ENCODE data around the gene OR6Y1.

Gene OR6Y1

DNA sequence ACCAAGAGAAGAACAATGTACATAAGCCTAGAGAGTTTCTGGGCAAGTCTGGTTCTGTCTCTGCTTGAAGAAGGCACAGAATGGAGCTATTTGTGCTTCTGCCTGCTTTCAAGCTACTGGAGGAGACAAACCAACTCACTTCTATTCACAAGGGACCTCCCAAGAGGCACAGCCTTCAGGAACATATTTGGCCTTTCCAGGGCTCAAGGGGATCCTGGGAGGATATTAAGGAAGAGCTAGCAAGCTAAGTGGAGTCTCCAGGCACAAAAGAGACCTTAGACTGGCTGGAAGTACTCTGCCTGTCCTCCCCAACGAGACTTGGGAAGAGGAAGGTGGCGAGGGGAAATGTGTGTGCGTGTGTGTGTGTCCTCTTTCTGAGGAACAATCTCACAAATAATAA is at the start of gene OR6Y1:
Gene OR6Y1 (minus strand): TSS at position 54 of the 400 bp plus-strand sequence. CDS start 6,300 bp downstream, outside the sequence.
- H3K27me3 ChIP-seq (ENCODE audit: control insufficient read depth, insufficient read depth, low read length) = no peaks in the 10 kb centered on the region
- H3K9me3 ChIP-seq (ENCODE audit: control insufficient read depth, insufficient read depth, low read depth, low read length) = no peaks in the 10 kb centered on the region
- no peak within 1 kb of the TSS for H3K4me3 ChIP-seq (ENCODE audit: low read depth, low read length)
- no peaks in the 10 kb centered on the region for H3K4me1 ChIP-seq (ENCODE audit: control insufficient read depth, insufficient read depth, low read length)
- H3K36me3 ChIP-seq (ENCODE audit: control insufficient read depth, insufficient read depth, low read length) = no peaks in the 10 kb centered on the region
- H3K9ac ChIP-seq (ENCODE audit: low read length) = no peak within 1 kb of the TSS
- no peak within 1 kb of the TSS for H3K27ac ChIP-seq (ENCODE audit: low read depth, low read length)

DNA sequence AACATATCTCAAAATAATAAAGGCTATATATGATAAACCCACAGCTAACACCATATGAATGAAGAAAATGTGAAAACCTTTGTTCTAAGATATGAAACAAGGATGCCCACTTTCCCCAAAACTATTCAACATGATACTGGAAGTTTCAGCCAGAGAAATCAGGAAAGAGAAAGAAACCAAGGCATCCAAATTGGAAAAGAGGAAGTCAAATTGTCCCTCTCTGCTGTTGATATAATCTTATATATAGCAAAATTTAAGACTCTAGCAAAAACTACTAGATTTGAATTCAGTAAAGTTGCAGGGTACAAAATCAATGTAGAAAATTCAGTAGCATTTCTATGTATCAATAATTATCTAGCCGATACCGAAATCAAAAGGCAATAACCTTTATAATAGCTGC is 46.5 kb upstream of the OR6Y1 start:
- Histone ChIP-seq H3K27me3 (ENCODE audit: control insufficient read depth, insufficient read depth, low read length) (no peaks in the 10 kb centered on the region), H3K9ac (ENCODE audit: low read length) (no peak overlapping the region), H3K4me3 (ENCODE audit: low read depth, low read length) (no peak overlapping the region), H3K4me1 (ENCODE audit: control insufficient read depth, insufficient read depth, low read length) (no peaks in the 10 kb centered on the region), H3K9me3 (ENCODE audit: control insufficient read depth, insufficient read depth, low read depth, low read length) (peaks cover 13% of the 10 kb centered on the region), H3K27ac (ENCODE audit: low read depth, low read length) (no peak overlapping the region), H3K36me3 (ENCODE audit: control insufficient read depth, insufficient read depth, low read length) (no peaks in the 10 kb centered on the region)

- H3K9ac ChIP-seq (ENCODE audit: low read length) = no peak overlapping the region
- H3K9me3 ChIP-seq (ENCODE audit: control insufficient read depth, insufficient read depth, low read depth, low read length) = peaks cover 14% of the 10 kb centered on the region
- H3K27me3 ChIP-seq (ENCODE audit: control insufficient read depth, insufficient read depth, low read length) = no peaks in the 10 kb centered on the region
- H3K4me1 ChIP-seq (ENCODE audit: control insufficient read depth, insufficient read depth, low read length) = no peaks in the 10 kb centered on the region
- H3K4me3 ChIP-seq (ENCODE audit: low read depth, low read length) = no peak overlapping the region
- H3K36me3 ChIP-seq (ENCODE audit: control insufficient read depth, insufficient read depth, low read length) = no peaks in the 10 kb centered on the region
- no peak overlapping the region for H3K27ac ChIP-seq (ENCODE audit: low read depth, low read length)
Measured at GRCh38 chr1:158586942-158587341, 32.7 kb upstream of the OR6Y1 start.

GRCh38 chr1:158583962-158584361 is 29.8 kb upstream of the OR6Y1 start:
- H3K27me3 ChIP-seq (ENCODE audit: control insufficient read depth, insufficient read depth, low read length) = no peaks in the 10 kb centered on the region
- no peak overlapping the region for H3K9ac ChIP-seq (ENCODE audit: low read length)
- H3K27ac ChIP-seq (ENCODE audit: low read depth, low read length) = no peak overlapping the region
- no peak overlapping the region for H3K4me3 ChIP-seq (ENCODE audit: low read depth, low read length)
- no peaks in the 10 kb centered on the region for H3K36me3 ChIP-seq (ENCODE audit: control insufficient read depth, insufficient read depth, low read length)
- peaks cover 14% of the 10 kb centered on the region for H3K9me3 ChIP-seq (ENCODE audit: control insufficient read depth, insufficient read depth, low read depth, low read length)
- H3K4me1 ChIP-seq (ENCODE audit: control insufficient read depth, insufficient read depth, low read length) = no peaks in the 10 kb centered on the region

DNA sequence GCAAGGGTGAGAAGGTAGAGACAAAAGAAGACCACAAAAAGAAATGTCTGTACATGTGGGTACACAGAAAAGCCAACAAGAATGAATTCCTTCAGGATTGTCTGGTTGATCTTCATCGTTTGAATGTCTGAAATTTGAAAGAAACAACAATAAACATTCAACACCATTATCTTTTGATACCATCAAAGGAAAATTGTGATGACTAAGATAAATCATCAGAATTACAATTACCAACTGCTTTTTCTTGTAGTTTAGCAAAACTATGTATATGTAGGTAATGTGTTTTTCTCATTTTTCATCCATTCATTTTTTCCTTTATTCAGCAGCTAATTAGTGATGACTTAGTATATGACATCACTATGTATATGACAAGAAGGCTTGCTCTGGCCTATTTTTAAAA is 25.5 kb upstream of the OR6Y1 start, which contains the start of gene OR10X1:
Gene OR10X1 (minus strand): TSS at position 167 of the 400 bp plus-strand sequence. CDS start 0 bp downstream, at position 167.
- Histone ChIP-seq H3K9ac (ENCODE audit: low read length) (no peak within 1 kb of the TSS), H3K27ac (ENCODE audit: low read depth, low read length) (no peak within 1 kb of the TSS), H3K4me3 (ENCODE audit: low read depth, low read length) (no peak within 1 kb of the TSS), H3K27me3 (ENCODE audit: control insufficient read depth, insufficient read depth, low read length) (no peaks in the 10 kb centered on the region), H3K36me3 (ENCODE audit: control insufficient read depth, insufficient read depth, low read length) (no peaks in the 10 kb centered on the region), H3K4me1 (ENCODE audit: control insufficient read depth, insufficient read depth, low read length) (no peaks in the 10 kb centered on the region), H3K9me3 (ENCODE audit: control insufficient read depth, insufficient read depth, low read depth, low read length) (no peaks in the 10 kb centered on the region)

GRCh38 chr1:158577561-158577960 is 23.4 kb upstream of the OR6Y1 start:
- H3K27me3 ChIP-seq (ENCODE audit: control insufficient read depth, insufficient read depth, low read length) = no peaks in the 10 kb centered on the region
- no peak overlapping the region for H3K27ac ChIP-seq (ENCODE audit: low read depth, low read length)
- H3K9me3 ChIP-seq (ENCODE audit: control insufficient read depth, insufficient read depth, low read depth, low read length) = no peaks in the 10 kb centered on the region
- no peak overlapping the region for H3K4me3 ChIP-seq (ENCODE audit: low read depth, low read length)
- no peaks in the 10 kb centered on the region for H3K4me1 ChIP-seq (ENCODE audit: control insufficient read depth, insufficient read depth, low read length)
- H3K36me3 ChIP-seq (ENCODE audit: control insufficient read depth, insufficient read depth, low read length) = no peaks in the 10 kb centered on the region
- no peak overlapping the region for H3K9ac ChIP-seq (ENCODE audit: low read length)

DNA sequence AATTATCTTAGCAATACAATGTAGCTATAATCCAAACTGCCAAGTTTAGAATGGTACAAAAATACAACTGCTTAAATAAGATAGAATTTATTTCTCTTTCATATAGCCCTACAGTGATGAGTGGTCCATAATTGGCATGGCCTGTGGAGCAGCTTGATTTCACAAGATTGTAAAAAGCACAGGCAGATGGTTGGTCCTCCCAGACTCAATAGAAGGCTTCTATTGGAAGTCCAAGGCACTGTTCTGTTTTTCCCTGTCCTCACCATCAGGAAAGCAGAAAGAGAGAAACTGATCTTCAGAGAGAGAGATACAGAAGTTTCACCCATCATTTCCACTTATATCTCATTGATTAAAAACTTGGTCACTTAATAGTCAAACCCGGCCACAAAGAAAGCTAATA is 18.0 kb upstream of the OR6Y1 start:
- Histone ChIP-seq H3K27me3 (ENCODE audit: control insufficient read depth, insufficient read depth, low read length) (0 out of 2 replicates have a peak, but pooled peaks cover 3% of the 10 kb centered on the region), H3K4me3 (ENCODE audit: low read depth, low read length) (no peak overlapping the region), H3K4me1 (ENCODE audit: control insufficient read depth, insufficient read depth, low read length) (no peaks in the 10 kb centered on the region), H3K27ac (ENCODE audit: low read depth, low read length) (no peak overlapping the region), H3K36me3 (ENCODE audit: control insufficient read depth, insufficient read depth, low read length) (no peaks in the 10 kb centered on the region), H3K9ac (ENCODE audit: low read length) (no peak overlapping the region), H3K9me3 (ENCODE audit: control insufficient read depth, insufficient read depth, low read depth, low read length) (no peaks in the 10 kb centered on the region)

- Histone ChIP-seq H3K36me3 (ENCODE audit: control insufficient read depth, insufficient read depth, low read length) (no peaks in the 10 kb centered on the region), H3K4me3 (ENCODE audit: low read depth, low read length) (no peak within 1 kb of the TSS), H3K9me3 (ENCODE audit: control insufficient read depth, insufficient read depth, low read depth, low read length) (no peaks in the 10 kb centered on the region), H3K27ac (ENCODE audit: low read depth, low read length) (no peak within 1 kb of the TSS), H3K27me3 (ENCODE audit: control insufficient read depth, insufficient read depth, low read length) (0 out of 2 replicates have a peak, but pooled peaks cover 3% of the 10 kb centered on the region), H3K9ac (ENCODE audit: low read length) (no peak within 1 kb of the TSS), H3K4me1 (ENCODE audit: control insufficient read depth, insufficient read depth, low read length) (no peaks in the 10 kb centered on the region)
Measured at GRCh38 chr1:158570480-158570879, 16.3 kb upstream of the OR6Y1 start, which contains the start of gene OR6P1. TSS of gene OR6P1 (minus strand) at chr1:158570580. CDS start at chr1:158563604, 6,976 bp downstream.

GRCh38 chr1:158564608-158565007 is 10.4 kb upstream of the OR6Y1 start:
- Histone ChIP-seq H3K36me3 (ENCODE audit: control insufficient read depth, insufficient read depth, low read length) (no peaks in the 10 kb centered on the region), H3K27me3 (ENCODE audit: control insufficient read depth, insufficient read depth, low read length) (no peaks in the 10 kb centered on the region), H3K9me3 (ENCODE audit: control insufficient read depth, insufficient read depth, low read depth, low read length) (no peaks in the 10 kb centered on the region), H3K4me1 (ENCODE audit: control insufficient read depth, insufficient read depth, low read length) (no peaks in the 10 kb centered on the region), H3K9ac (ENCODE audit: low read length) (no peak overlapping the region), H3K27ac (ENCODE audit: low read depth, low read length) (no peak overlapping the region), H3K4me3 (ENCODE audit: low read depth, low read length) (no peak overlapping the region)

GRCh38 chr1:158563853-158564252 is 9.6 kb upstream of the OR6Y1 start:
- H3K27ac ChIP-seq (ENCODE audit: low read depth, low read length) = no peak overlapping the region
- no peaks in the 10 kb centered on the region for H3K36me3 ChIP-seq (ENCODE audit: control insufficient read depth, insufficient read depth, low read length)
- no peaks in the 10 kb centered on the region for H3K27me3 ChIP-seq (ENCODE audit: control insufficient read depth, insufficient read depth, low read length)
- H3K9me3 ChIP-seq (ENCODE audit: control insufficient read depth, insufficient read depth, low read depth, low read length) = no peaks in the 10 kb centered on the region
- no peak overlapping the region for H3K9ac ChIP-seq (ENCODE audit: low read length)
- no peaks in the 10 kb centered on the region for H3K4me1 ChIP-seq (ENCODE audit: control insufficient read depth, insufficient read depth, low read length)
- no peak overlapping the region for H3K4me3 ChIP-seq (ENCODE audit: low read depth, low read length)

- no peaks in the 10 kb centered on the region for H3K9me3 ChIP-seq (ENCODE audit: control insufficient read depth, insufficient read depth, low read depth, low read length)
- no peak overlapping the region for H3K4me3 ChIP-seq (ENCODE audit: low read depth, low read length)
- H3K27ac ChIP-seq (ENCODE audit: low read depth, low read length) = no peak overlapping the region
- H3K4me1 ChIP-seq (ENCODE audit: control insufficient read depth, insufficient read depth, low read length) = no peaks in the 10 kb centered on the region
- no peaks in the 10 kb centered on the region for H3K27me3 ChIP-seq (ENCODE audit: control insufficient read depth, insufficient read depth, low read length)
- no peak overlapping the region for H3K9ac ChIP-seq (ENCODE audit: low read length)
- no peaks in the 10 kb centered on the region for H3K36me3 ChIP-seq (ENCODE audit: control insufficient read depth, insufficient read depth, low read length)
Measured at GRCh38 chr1:158559696-158560095, 5.5 kb upstream of the OR6Y1 start.

DNA sequence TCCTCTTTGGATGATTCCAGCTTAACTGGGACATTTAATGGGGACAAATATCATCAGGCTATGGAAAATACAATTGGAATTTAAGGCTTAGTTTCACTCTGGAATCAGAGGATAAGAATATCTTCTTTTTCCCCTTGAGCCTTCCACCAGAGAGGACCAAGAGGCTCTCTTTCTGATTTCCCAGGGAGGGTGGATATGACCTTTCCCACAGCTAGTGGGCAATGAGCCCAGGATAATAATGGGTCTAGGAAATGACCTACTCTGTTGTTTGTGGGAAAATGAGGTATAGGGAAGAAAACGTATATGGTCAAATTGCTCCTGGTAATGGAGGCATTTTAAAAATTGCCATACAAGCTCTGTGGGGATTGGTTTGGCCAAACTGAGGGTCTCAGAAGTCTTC is 1.9 kb downstream of the OR6Y1 start:
- H3K4me3 ChIP-seq (ENCODE audit: low read depth, low read length) = no peak overlapping the region
- no peaks in the 10 kb centered on the region for H3K4me1 ChIP-seq (ENCODE audit: control insufficient read depth, insufficient read depth, low read length)
- no peaks in the 10 kb centered on the region for H3K27me3 ChIP-seq (ENCODE audit: control insufficient read depth, insufficient read depth, low read length)
- no peaks in the 10 kb centered on the region for H3K36me3 ChIP-seq (ENCODE audit: control insufficient read depth, insufficient read depth, low read length)
- no peak overlapping the region for H3K9ac ChIP-seq (ENCODE audit: low read length)
- no peak overlapping the region for H3K27ac ChIP-seq (ENCODE audit: low read depth, low read length)
- H3K9me3 ChIP-seq (ENCODE audit: control insufficient read depth, insufficient read depth, low read depth, low read length) = no peaks in the 10 kb centered on the region
